Mammary epithelial cell (primary cell): ENCODE measurements around the gene ZWILCH.

Experiments used
- EZH2 ChIP-seq: IDR thresholded peaks from 2 replicates; pipeline ENCODE4 v1.6.1; 2012; ENCODE audit warnings: low read length, inconsistent platforms, borderline replicate concordance
- TF ChIP-seq, protein P1 (sequence below), 2 donors: IDR thresholded peaks in 1 of 2; conservative IDR thresholded peaks in 1 of 2; 2 replicates each; pipeline ENCODE4 v1.5.1; 2011 to 2012; ENCODE audit warnings: inconsistent platforms in 2 of 2, low read length in 2 of 2, mild to moderate bottlenecking in 2 of 2, control low read depth in 1 of 2, low read depth in 1 of 2; ENCODE audit not compliant: insufficient read depth in 1 of 2; ENCODE audit errors: extremely low read depth in 1 of 2

DNA sequence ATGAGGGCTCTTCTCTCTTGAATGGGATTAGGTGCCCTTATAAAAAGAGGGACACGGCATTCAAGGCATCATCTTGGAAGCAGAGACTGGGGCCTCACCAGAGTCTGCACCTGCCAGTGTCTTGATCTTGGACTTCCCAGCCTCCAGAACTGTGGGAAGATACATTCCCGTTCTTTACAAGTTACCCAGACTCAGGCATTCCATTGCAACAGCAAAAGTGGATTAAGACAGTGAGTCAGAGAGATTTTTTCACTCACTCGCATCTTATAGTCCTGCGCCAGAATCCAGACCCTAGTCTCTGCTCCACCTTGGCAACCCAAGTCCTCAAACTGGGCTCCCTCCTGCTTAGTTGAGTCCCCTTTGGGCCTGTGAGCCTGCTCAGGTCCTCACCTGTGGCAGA lies 58.0 kb downstream of the ZWILCH start:
- TF ChIP-seq, protein P1, sequence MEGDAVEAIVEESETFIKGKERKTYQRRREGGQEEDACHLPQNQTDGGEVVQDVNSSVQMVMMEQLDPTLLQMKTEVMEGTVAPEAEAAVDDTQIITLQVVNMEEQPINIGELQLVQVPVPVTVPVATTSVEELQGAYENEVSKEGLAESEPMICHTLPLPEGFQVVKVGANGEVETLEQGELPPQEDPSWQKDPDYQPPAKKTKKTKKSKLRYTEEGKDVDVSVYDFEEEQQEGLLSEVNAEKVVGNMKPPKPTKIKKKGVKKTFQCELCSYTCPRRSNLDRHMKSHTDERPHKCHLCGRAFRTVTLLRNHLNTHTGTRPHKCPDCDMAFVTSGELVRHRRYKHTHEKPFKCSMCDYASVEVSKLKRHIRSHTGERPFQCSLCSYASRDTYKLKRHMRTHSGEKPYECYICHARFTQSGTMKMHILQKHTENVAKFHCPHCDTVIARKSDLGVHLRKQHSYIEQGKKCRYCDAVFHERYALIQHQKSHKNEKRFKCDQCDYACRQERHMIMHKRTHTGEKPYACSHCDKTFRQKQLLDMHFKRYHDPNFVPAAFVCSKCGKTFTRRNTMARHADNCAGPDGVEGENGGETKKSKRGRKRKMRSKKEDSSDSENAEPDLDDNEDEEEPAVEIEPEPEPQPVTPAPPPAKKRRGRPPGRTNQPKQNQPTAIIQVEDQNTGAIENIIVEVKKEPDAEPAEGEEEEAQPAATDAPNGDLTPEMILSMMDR (conservative IDR thresholded peaks at IDR 0.05 in 1 of 2, IDR thresholded peaks at IDR 0.05 in 1 of 2; ENCODE audit: extremely low read depth in 1 of 2, insufficient read depth in 1 of 2, low read depth in 1 of 2, low read length in 2 of 2): no peak
- no peak for TF ChIP-seq EZH2
